HL-60 (cell line): ENCODE results near the gene RANBP2.
"Not testable (repeated sequence)": the region's sequence is repeated elsewhere in the genome, so short reads cannot be mapped to it uniquely, and the experiment has no call there.

ENCODE experiments used
- CTCF ChIP-seq: IDR thresholded peaks from one replicate; pipeline ENCODE4 v1.5.1; 2011; ENCODE audit warnings: low read length, control low read depth, inconsistent platforms; ENCODE audit not compliant: insufficient read depth
- GABPA ChIP-seq: IDR thresholded peaks from 2 replicates; pipeline ENCODE4 v1.6.1; 2012; ENCODE audit warnings: low read depth
- POLR2AphosphoS5 ChIP-seq: IDR thresholded peaks from 2 replicates; pipeline ENCODE4 v1.6.1; 2012; ENCODE audit warnings: low read depth
- REST ChIP-seq: IDR thresholded peaks from 2 replicates; pipeline ENCODE4 v1.6.1; 2012; ENCODE audit warnings: low read depth; ENCODE audit not compliant: insufficient replicate concordance
- SPI1 ChIP-seq: IDR thresholded peaks from 2 replicates; pipeline ENCODE4 v1.6.1; 2012; ENCODE audit warnings: low read depth, mild to moderate bottlenecking, borderline replicate concordance

GRCh38 chr2:108676522-108676921 is 42.8 kb upstream of the RANBP2 start:
- not testable (repeated sequence) for TF ChIP-seq CTCF, REST, GABPA, POLR2AphosphoS5, SPI1
